SK-N-SH treated with all-trans-retinoic acid at 6 μM for 48 hours (cell line): ENCODE measurements around the gene RGS9.

Experiments
- ATAC-seq: fragments of 200-7000 bp; cut with Tn5 transposase; 3 replicates; pipeline ENCODE4 v1.9.1; 2020; ENCODE audit warnings: mild to moderate bottlenecking, moderate library complexity
- ARNTL ChIP-seq: fragments of 450-650 bp; formaldehyde crosslinking; IDR thresholded peaks from 2 replicates; pipeline ENCODE4 v1.5.0; 2020; ENCODE audit warnings: low read depth, mild to moderate bottlenecking, moderate library complexity, borderline replicate concordance
- BACH2 ChIP-seq: fragments of 250-450 bp; sonication (Bioruptor Pico); IDR thresholded peaks from 2 replicates; pipeline ENCODE4 v1.9.0; 2021; ENCODE audit warnings: mild to moderate bottlenecking, borderline replicate concordance
- CREB5 ChIP-seq: fragments of 250-450 bp; sonication (Bioruptor Pico); IDR thresholded peaks from 2 replicates; pipeline ENCODE4 v1.5.1; 2020; ENCODE audit warnings: low read depth, mild to moderate bottlenecking, moderate library complexity
- ESRRG ChIP-seq: fragments of 250-450 bp; sonication (Bioruptor Pico); IDR thresholded peaks from 2 replicates; pipeline ENCODE4 v1.6.1; 2021; ENCODE audit warnings: mild to moderate bottlenecking
- GLIS3 ChIP-seq: fragments of 250-450 bp; sonication (Bioruptor Pico); IDR thresholded peaks from 2 replicates; pipeline ENCODE4 v1.5.0; 2020; ENCODE audit warnings: mild to moderate bottlenecking, moderate library complexity
- ISL1 ChIP-seq: fragments of 250-450 bp; sonication (Bioruptor Pico); IDR thresholded peaks from 2 replicates; pipeline ENCODE4 v2.1.2; 2022; ENCODE audit warnings: mild to moderate bottlenecking, moderate library complexity
- OSR1 ChIP-seq: fragments of 250-450 bp; sonication (Bioruptor Pico); IDR thresholded peaks from 2 replicates; pipeline ENCODE4 v1.8.0; 2022; ENCODE audit warnings: moderate library complexity, mild to moderate bottlenecking, inconsistent platforms
- PATZ1 ChIP-seq: fragments of 250-450 bp; sonication (Bioruptor Pico); IDR thresholded peaks from 2 replicates; pipeline ENCODE4 v1.8.0; 2020; ENCODE audit warnings: mild to moderate bottlenecking, moderate library complexity, borderline replicate concordance
- POU6F1 ChIP-seq: fragments of 250-450 bp; sonication (Bioruptor Pico); IDR thresholded peaks from 2 replicates; pipeline ENCODE4 v1.8.0; 2021; ENCODE audit warnings: low read depth, mild to moderate bottlenecking, moderate library complexity, borderline replicate concordance
- SNAI2 ChIP-seq: fragments of 250-450 bp; sonication (Bioruptor Pico); IDR thresholded peaks from 2 replicates; pipeline ENCODE4 v1.5.0; 2020; ENCODE audit warnings: mild to moderate bottlenecking, moderate library complexity
- TOX ChIP-seq: fragments of 250-450 bp; sonication (Bioruptor Pico); IDR thresholded peaks from 2 replicates; pipeline ENCODE4 v1.8.0; 2021; ENCODE audit warnings: mild to moderate bottlenecking, moderate library complexity, borderline replicate concordance
- ZFP3 ChIP-seq: fragments of 250-450 bp; sonication (Bioruptor Pico); IDR thresholded peaks from 2 replicates; pipeline ENCODE4 v1.5.0; 2020; ENCODE audit warnings: mild to moderate bottlenecking, moderate library complexity
- ZFP30 ChIP-seq: fragments of 450-650 bp; formaldehyde crosslinking; IDR thresholded peaks from 2 replicates; pipeline ENCODE4 v1.5.0; 2022; ENCODE audit warnings: mild to moderate bottlenecking, moderate library complexity
- ZNF565 ChIP-seq: fragments of 450-650 bp; formaldehyde crosslinking; conservative IDR thresholded peaks from 2 replicates; pipeline ENCODE4 v1.5.0; 2020; ENCODE audit warnings: low read depth, mild to moderate bottlenecking, moderate library complexity
- ZNF70 ChIP-seq: fragments of 450-650 bp; formaldehyde crosslinking; IDR thresholded peaks from 2 replicates; pipeline ENCODE4 v1.5.0; 2020; ENCODE audit warnings: mild to moderate bottlenecking, moderate library complexity
- ZNF8 ChIP-seq: fragments of 450-650 bp; formaldehyde crosslinking; IDR thresholded peaks from 2 replicates; pipeline ENCODE4 v1.5.0; 2020; ENCODE audit warnings: mild to moderate bottlenecking, moderate library complexity
- TF ChIP-seq, protein P1 (sequence below): fragments of 250-450 bp; sonication (Bioruptor Pico); IDR thresholded peaks from 2 replicates; pipeline ENCODE4 v1.5.1; 2021; ENCODE audit warnings: mild to moderate bottlenecking, moderate library complexity
- TF ChIP-seq, protein P2 (sequence below): fragments of 250-450 bp; sonication (Bioruptor Pico); IDR thresholded peaks from 2 replicates; pipeline ENCODE4 v1.5.0; 2020; ENCODE audit warnings: mild to moderate bottlenecking, moderate library complexity

RGS9 gene

GRCh38 chr17:65121368-65121767 lies 15.8 kb upstream of the RGS9 start:
- TF ChIP-seq, protein P1, sequence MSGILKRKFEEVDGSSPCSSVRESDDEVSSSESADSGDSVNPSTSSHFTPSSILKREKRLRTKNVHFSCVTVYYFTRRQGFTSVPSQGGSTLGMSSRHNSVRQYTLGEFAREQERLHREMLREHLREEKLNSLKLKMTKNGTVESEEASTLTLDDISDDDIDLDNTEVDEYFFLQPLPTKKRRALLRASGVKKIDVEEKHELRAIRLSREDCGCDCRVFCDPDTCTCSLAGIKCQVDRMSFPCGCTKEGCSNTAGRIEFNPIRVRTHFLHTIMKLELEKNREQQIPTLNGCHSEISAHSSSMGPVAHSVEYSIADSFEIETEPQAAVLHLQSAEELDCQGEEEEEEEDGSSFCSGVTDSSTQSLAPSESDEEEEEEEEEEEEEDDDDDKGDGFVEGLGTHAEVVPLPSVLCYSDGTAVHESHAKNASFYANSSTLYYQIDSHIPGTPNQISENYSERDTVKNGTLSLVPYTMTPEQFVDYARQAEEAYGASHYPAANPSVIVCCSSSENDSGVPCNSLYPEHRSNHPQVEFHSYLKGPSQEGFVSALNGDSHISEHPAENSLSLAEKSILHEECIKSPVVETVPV (CRISPR knock-in tag), result no peak
- no peak for TF ChIP-seq POU6F1 (CRISPR knock-in tag)
- TF ChIP-seq ARNTL, result no peak
- TF ChIP-seq ZFP3 (CRISPR knock-in tag), result no peak
- no peak for TF ChIP-seq ISL1 (CRISPR knock-in tag)
- TF ChIP-seq ZNF8 (CRISPR knock-in tag), result no peak
- TF ChIP-seq CREB5 (CRISPR knock-in tag), result no peak
- no peak for TF ChIP-seq ZFP30 (CRISPR knock-in tag)
- no peak for TF ChIP-seq TOX (CRISPR knock-in tag)
- no peak for TF ChIP-seq BACH2 (CRISPR knock-in tag)
- TF ChIP-seq ZNF70 (CRISPR knock-in tag), result no peak
- TF ChIP-seq ZNF565 (CRISPR knock-in tag), result no peak
- TF ChIP-seq SNAI2 (CRISPR knock-in tag), result no peak
- no peak for TF ChIP-seq GLIS3 (CRISPR knock-in tag)
- ATAC-seq, result no peak

DNA sequence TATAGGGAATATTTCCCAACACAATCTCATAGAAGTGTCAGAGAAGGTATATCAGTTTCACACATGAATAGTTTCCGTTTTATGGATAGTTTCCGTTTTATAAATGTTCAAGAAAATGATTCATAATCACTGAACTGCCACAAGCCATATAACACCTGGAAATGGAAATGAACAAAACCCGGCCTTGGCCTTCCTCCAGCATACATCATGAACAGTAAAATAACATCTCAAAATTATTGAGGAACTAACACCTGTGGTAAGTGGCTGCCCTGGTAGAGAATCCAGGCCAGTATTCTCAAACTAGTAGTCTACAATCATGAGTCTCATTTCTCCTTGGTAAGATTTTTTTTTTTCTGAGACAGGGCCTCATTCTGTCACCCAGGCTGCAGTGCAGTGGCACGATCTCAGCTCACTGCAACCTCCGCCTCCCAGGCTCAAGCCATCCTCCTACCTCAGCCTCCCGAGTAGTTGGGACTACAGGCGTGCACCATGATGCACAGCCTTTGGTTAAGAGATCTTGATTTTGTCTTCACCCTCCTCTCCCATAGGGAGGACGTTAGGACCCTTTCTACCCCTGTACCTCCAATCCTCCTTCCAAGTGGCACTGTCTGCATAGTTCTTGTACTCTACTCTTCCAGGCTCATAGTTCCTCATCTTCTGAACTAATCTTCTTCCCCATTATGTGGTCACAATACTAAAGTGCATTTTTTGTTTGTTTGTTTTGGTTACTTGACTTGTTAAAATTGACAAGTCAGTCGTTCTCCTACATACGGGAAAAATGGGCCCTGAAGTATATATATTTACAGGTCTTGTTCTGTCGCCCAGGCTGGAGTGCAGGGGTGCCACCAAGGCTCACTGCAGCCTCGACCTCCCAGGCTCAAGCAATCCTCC lies 15.0 kb upstream of the RGS9 start:
- no peak for ATAC-seq

More for the DNA sequence above, 15.0 kb upstream of the RGS9 start:
- TF ChIP-seq, protein P2, sequence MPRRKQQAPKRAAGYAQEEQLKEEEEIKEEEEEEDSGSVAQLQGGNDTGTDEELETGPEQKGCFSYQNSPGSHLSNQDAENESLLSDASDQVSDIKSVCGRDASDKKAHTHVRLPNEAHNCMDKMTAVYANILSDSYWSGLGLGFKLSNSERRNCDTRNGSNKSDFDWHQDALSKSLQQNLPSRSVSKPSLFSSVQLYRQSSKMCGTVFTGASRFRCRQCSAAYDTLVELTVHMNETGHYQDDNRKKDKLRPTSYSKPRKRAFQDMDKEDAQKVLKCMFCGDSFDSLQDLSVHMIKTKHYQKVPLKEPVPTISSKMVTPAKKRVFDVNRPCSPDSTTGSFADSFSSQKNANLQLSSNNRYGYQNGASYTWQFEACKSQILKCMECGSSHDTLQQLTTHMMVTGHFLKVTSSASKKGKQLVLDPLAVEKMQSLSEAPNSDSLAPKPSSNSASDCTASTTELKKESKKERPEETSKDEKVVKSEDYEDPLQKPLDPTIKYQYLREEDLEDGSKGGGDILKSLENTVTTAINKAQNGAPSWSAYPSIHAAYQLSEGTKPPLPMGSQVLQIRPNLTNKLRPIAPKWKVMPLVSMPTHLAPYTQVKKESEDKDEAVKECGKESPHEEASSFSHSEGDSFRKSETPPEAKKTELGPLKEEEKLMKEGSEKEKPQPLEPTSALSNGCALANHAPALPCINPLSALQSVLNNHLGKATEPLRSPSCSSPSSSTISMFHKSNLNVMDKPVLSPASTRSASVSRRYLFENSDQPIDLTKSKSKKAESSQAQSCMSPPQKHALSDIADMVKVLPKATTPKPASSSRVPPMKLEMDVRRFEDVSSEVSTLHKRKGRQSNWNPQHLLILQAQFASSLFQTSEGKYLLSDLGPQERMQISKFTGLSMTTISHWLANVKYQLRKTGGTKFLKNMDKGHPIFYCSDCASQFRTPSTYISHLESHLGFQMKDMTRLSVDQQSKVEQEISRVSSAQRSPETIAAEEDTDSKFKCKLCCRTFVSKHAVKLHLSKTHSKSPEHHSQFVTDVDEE, result no peak
- no peak for TF ChIP-seq GLIS3 (CRISPR knock-in tag)
- TF ChIP-seq PATZ1, result no peak
- no peak for TF ChIP-seq ARNTL
- no peak for TF ChIP-seq ZNF565 (CRISPR knock-in tag)
- no peak for TF ChIP-seq SNAI2 (CRISPR knock-in tag)
- no peak for TF ChIP-seq ESRRG (CRISPR knock-in tag)
- TF ChIP-seq CREB5 (CRISPR knock-in tag), result no peak
- TF ChIP-seq TOX (CRISPR knock-in tag), result no peak
- no peak for TF ChIP-seq OSR1 (CRISPR knock-in tag)
